ENCODE data around the gene LOXL1. TPM values are rescaled to one million over a fixed set of nuclear protein-coding genes. Genes with fewer than 3 reads are reported as not detected.

LOXL1 gene
- polyA plus RNA-seq, 1 donor (not counting 4 experiments of a cell fraction or from before 2014, with no cell fraction given), result 8.8 TPM

- TF ChIP-seq, protein P1, sequence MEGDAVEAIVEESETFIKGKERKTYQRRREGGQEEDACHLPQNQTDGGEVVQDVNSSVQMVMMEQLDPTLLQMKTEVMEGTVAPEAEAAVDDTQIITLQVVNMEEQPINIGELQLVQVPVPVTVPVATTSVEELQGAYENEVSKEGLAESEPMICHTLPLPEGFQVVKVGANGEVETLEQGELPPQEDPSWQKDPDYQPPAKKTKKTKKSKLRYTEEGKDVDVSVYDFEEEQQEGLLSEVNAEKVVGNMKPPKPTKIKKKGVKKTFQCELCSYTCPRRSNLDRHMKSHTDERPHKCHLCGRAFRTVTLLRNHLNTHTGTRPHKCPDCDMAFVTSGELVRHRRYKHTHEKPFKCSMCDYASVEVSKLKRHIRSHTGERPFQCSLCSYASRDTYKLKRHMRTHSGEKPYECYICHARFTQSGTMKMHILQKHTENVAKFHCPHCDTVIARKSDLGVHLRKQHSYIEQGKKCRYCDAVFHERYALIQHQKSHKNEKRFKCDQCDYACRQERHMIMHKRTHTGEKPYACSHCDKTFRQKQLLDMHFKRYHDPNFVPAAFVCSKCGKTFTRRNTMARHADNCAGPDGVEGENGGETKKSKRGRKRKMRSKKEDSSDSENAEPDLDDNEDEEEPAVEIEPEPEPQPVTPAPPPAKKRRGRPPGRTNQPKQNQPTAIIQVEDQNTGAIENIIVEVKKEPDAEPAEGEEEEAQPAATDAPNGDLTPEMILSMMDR (optimal IDR thresholded peaks at IDR 0.05 in 1 of 3, IDR thresholded peaks at IDR 0.05 in 1 of 3, conservative IDR thresholded peaks at IDR 0.05 in 1 of 3; ENCODE audit: extremely low read depth in 1 of 3, insufficient read depth in 2 of 3, low read length in 3 of 3), result no peak
- no peak for TF ChIP-seq EZH2 (IDR thresholded peaks at IDR 0.05; ENCODE audit: low read length)
- Histone ChIP-seq H3K27ac (ENCODE audit: control insufficient read depth, insufficient read depth, low read length) (no peak overlapping the region), H3K4me3 (ENCODE audit: control insufficient read depth in 2 of 3, extremely low read depth in 1 of 3, insufficient read depth in 2 of 3, low read depth in 1 of 3, low read length in 3 of 3) (no peak overlapping the region), H3K9ac (ENCODE audit: control insufficient read depth, extremely low read depth, insufficient read depth, low read length) (no peak overlapping the region), H2AFZ (ENCODE audit: control insufficient read depth, low read length) (no peak overlapping the region), H3K9me3 (ENCODE audit: control insufficient read depth, low read depth, low read length) (no peaks in the 10 kb centered on the region), H4K20me1 (ENCODE audit: control insufficient read depth, extremely low read depth, insufficient read depth, low read length) (no peaks in the 10 kb centered on the region), H3K9me1 (ENCODE audit: control insufficient read depth, extremely low read depth, insufficient read depth, low read length) (no peaks in the 10 kb centered on the region), H3K4me1 (ENCODE audit: control insufficient read depth, extremely low read depth, insufficient read depth, low read length) (no peaks in the 10 kb centered on the region), H3K4me2 (ENCODE audit: control insufficient read depth, extremely low read depth, insufficient read depth, low read depth, low read length) (no peak overlapping the region), H3K27me3 (ENCODE audit: control insufficient read depth, extremely low read depth, insufficient read depth, low read length) (peaks cover 15% of the 10 kb centered on the region), H3K79me2 (ENCODE audit: control insufficient read depth, insufficient read depth, low read length) (no peaks in the 10 kb centered on the region), H3K36me3 (ENCODE audit: control insufficient read depth in 2 of 2, extremely low read depth in 1 of 2, insufficient read depth in 2 of 2, low read length in 2 of 2) (no peaks in the 10 kb centered on the region)
- no peak for FAIRE-seq
- dilution Hi-C loops (cut with MboI; ENCODE audit: extremely low pct_ligation_motif_present, low sequenced_read_pairs), result no loop called here
- DNase-seq (ENCODE audit: low read depth, low spot score), result no peak
Measured at GRCh38 chr15:73910522-73911303, 15.5 kb upstream of the LOXL1 start.

- no peak overlapping the region for H2AFZ ChIP-seq (ENCODE audit: control insufficient read depth, low read length)
- H3K4me1 ChIP-seq (ENCODE audit: control insufficient read depth, extremely low read depth, insufficient read depth, low read length), result no peaks in the 10 kb centered on the region
- no peaks in the 10 kb centered on the region for H4K20me1 ChIP-seq (ENCODE audit: control insufficient read depth, extremely low read depth, insufficient read depth, low read length)
- TF ChIP-seq EZH2 (IDR thresholded peaks at IDR 0.05; ENCODE audit: low read length), result no peak
- TF ChIP-seq, protein P1 (optimal IDR thresholded peaks at IDR 0.05 in 1 of 3, IDR thresholded peaks at IDR 0.05 in 1 of 3, conservative IDR thresholded peaks at IDR 0.05 in 1 of 3; ENCODE audit: extremely low read depth in 1 of 3, insufficient read depth in 2 of 3, low read length in 3 of 3), result no peak
- dilution Hi-C loops (cut with MboI; ENCODE audit: extremely low pct_ligation_motif_present, low sequenced_read_pairs), result no loop called here
- no peaks in the 10 kb centered on the region for H3K9me3 ChIP-seq (ENCODE audit: control insufficient read depth, low read depth, low read length)
- no peak overlapping the region for H3K4me3 ChIP-seq (ENCODE audit: control insufficient read depth in 2 of 3, extremely low read depth in 1 of 3, insufficient read depth in 2 of 3, low read depth in 1 of 3, low read length in 3 of 3)
- H3K9me1 ChIP-seq (ENCODE audit: control insufficient read depth, extremely low read depth, insufficient read depth, low read length), result no peaks in the 10 kb centered on the region
- FAIRE-seq (no peak), DNase-seq (ENCODE audit: low read depth, low spot score) (no peak)
- no peak overlapping the region for H3K27ac ChIP-seq (ENCODE audit: control insufficient read depth, insufficient read depth, low read length)
- H3K9ac ChIP-seq (ENCODE audit: control insufficient read depth, extremely low read depth, insufficient read depth, low read length), result no peak overlapping the region
- H3K4me2 ChIP-seq (ENCODE audit: control insufficient read depth, extremely low read depth, insufficient read depth, low read depth, low read length), result no peak overlapping the region
- no peaks in the 10 kb centered on the region for H3K36me3 ChIP-seq (ENCODE audit: control insufficient read depth in 2 of 2, extremely low read depth in 1 of 2, insufficient read depth in 2 of 2, low read length in 2 of 2)
- H3K79me2 ChIP-seq (ENCODE audit: control insufficient read depth, insufficient read depth, low read length), result no peaks in the 10 kb centered on the region
- peaks cover 11% of the 10 kb centered on the region for H3K27me3 ChIP-seq (ENCODE audit: control insufficient read depth, extremely low read depth, insufficient read depth, low read length)
Measured at GRCh38 chr15:73912030-73912596, 14.1 kb upstream of the LOXL1 start.

All from keratinocyte (primary cell).